Gastrocnemius medialis (tissue), 4 donors: ENCODE data around the gene FERMT1.

Experiments
- CTCF ChIP-seq, 5 experiments: fragments of 450-650 bp in 3 of 5; fragments of 200-600 bp in 2 of 5; sonication (generic) in 2 of 5; IDR thresholded peaks in 4 of 5; conservative IDR thresholded peaks in 1 of 5; 1 replicate in 4 of 5; 2 replicates in 1 of 5; pipeline ENCODE4 v1.5.1; 2016 to 2019; ENCODE audit warnings: antibody characterized with exemption in 5 of 5, mild to moderate bottlenecking in 3 of 5, moderate library complexity in 3 of 5
- POLR2A ChIP-seq, 2 donors: fragments of 450-650 bp; IDR thresholded peaks; one replicate each; pipeline ENCODE4 v1.6.1; 2017; ENCODE audit warnings: antibody characterized with exemption in 2 of 2, mild to moderate bottlenecking in 2 of 2, moderate library complexity in 2 of 2

DNA sequence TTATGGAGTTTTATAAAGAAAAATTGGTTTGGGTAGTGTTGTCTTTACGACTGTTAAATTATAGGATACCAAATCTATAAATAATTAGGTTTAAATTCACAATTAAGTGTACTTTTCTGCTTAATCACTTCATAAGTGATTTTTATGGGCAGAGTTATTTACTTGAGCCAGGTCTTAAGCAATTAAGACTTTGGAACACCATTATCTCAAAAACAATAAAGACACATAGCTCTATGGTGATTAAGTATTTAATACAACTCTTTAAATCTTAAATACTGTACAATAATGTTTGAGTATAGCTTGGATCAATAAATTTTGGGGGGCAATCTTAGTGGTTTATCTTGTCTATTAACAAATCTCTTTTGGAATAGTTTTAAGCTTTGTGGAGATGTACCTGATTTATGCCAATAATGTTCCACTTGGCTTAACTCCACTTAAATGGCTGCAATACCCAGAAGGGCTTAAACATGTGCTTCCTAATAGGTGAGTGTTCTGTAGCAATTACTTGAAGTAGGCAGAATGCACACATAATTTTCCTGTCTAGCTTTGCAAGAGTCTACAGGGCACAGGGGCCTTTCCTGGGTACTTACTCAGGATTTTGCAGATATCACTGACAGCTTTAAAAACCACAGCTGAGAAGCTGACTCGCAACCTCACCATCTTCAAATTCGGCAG, 7.5 kb downstream of the FERMT1 start:
- no peak for TF ChIP-seq CTCF (IDR thresholded peaks at IDR 0.05 in 4 of 5, conservative IDR thresholded peaks at IDR 0.05 in 1 of 5)
- no peak for TF ChIP-seq POLR2A (IDR thresholded peaks at IDR 0.05)
